HG02623 (cell line): ENCODE measurements around the gene PLXNA1.
A peak's percentile ranks its signal among the peaks of the same experiment; 100 is the strongest.

ENCODE experiments used
- ATAC-seq: cut with Tn5 transposase; IDR thresholded peaks from one replicate; pipeline ENCODE4 v1.9.1; 2021; ENCODE audit warnings: moderate library complexity; ENCODE audit not compliant: unreplicated experiment

PLXNA1 gene

GRCh38 chr3:126999383-126999782 is 16.5 kb downstream of the PLXNA1 start:
- no peak for ATAC-seq

GRCh38 chr3:127000119-127000518 is 17.2 kb downstream of the PLXNA1 start:
- ATAC-seq, result no peak

DNA sequence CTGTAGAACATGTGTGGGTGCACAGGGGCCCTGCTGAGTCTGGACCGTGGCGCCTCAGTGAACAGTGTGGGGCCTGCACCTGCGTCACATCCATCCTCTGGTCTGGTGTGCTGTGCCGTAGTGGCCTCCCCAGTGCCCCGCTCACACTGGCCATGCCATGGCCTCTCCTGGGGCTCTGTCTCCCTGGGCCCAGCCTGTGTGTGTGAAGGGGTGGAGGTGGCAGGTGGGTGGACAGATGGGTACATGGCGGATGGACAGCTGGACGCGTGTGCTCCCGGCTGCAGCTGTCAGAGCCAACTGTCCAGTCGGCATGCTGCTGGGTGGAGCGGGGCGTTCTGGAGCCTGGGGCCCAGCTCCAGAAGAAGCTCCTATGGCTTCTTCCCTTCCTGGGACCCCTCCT is 17.8 kb downstream of the PLXNA1 start:
- no peak for ATAC-seq

- no peak for ATAC-seq
Observed at GRCh38 chr3:127001486-127002194, 18.7 kb downstream of the PLXNA1 start.

- no peak for ATAC-seq
Observed at GRCh38 chr3:127002195-127003174, 19.6 kb downstream of the PLXNA1 start.

GRCh38 chr3:127003175-127003555 is 20.2 kb downstream of the PLXNA1 start:
- no peak for ATAC-seq

DNA sequence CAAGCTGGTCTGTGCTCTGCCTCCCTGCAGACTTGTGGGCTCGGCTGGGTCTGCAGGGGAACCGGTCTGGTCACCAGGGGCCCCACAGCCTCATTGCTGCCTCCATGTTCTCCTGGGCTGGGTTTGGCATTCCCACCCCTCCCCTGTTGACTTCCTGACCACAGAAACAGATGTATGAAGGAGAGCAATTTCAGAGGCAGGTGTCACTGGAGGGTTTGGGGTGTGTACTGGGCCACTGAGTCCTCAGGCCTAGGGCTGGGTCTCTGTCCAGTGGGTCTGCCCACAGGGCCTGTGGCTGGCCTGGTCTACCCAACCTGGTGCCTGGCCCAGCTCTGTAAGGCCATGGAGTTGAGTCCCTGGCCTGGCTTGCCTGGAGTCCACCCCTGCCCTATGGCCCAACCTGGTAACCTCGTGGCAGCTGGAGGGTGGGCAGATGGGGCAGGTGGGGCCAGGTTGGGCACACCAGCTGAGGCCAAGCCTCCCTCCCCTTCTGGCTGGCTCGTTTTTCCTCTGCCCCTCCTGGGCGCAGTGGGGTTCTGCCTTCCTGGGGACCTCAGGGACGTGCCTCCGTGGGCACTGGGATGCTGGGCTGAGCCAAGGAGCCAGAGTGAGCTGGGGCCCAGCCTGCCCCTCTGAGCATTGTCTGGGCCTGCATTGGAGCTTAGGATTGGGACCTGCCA is 20.8 kb downstream of the PLXNA1 start:
- ATAC-seq, result no peak

GRCh38 chr3:127004641-127005397 is 21.9 kb downstream of the PLXNA1 start:
- ATAC-seq, result no peak

GRCh38 chr3:127005864-127006500 is 23.1 kb downstream of the PLXNA1 start:
- no peak for ATAC-seq

- ATAC-seq, result no peak
Observed at GRCh38 chr3:127006781-127007436, 24.0 kb downstream of the PLXNA1 start.

- no peak for ATAC-seq
Observed at GRCh38 chr3:127008236-127008635, 25.3 kb downstream of the PLXNA1 start.

DNA sequence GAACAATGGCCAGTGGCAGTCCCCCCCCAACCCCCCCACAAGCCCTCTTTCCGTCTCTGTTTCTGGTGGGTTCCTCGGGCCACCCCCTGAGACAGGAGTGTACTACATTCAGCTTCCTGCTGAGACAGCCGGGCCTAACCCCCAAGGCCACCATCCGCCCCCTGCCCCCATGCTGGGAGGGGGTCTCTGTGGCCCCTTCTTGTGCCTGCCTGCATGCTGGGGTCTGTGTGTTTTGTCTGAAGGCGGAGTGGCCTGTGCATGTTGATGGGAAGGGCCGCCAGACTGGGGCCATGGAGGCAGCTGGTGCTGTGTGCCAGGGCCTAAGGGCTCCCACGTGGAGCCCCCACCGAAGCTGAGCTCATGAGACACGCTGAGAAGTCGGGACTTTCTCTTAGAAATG is 26.6 kb downstream of the PLXNA1 start:
- ATAC-seq, result no peak

- no peak for ATAC-seq
Observed at GRCh38 chr3:127011270-127011992, 28.5 kb downstream of the PLXNA1 start.

DNA sequence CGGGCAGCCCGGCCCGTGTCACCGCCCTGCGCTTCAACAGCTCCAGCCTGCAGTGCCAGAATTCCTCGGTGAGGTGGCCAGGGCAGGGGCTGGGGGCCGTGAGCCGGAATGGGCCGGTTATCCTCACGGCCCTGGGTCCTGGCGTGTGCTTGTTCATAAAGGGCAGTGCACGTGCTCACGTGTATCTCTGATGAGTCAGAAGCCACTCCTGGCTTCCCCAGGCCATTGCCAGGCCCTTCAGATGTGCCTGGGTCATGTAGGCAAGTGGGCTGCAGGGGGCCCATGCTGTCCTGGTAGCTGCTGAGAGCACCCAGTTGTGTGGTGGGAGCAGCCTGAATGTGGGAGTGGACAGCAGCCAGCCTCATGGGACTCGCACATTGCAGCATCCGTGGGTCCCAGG is 29.2 kb downstream of the PLXNA1 start:
- no peak for ATAC-seq

GRCh38 chr3:127013181-127013580 is 30.3 kb downstream of the PLXNA1 start:
- ATAC-seq, result no peak

- ATAC-seq, result no peak
Observed at GRCh38 chr3:127013758-127014535, 31.0 kb downstream of the PLXNA1 start.

DNA sequence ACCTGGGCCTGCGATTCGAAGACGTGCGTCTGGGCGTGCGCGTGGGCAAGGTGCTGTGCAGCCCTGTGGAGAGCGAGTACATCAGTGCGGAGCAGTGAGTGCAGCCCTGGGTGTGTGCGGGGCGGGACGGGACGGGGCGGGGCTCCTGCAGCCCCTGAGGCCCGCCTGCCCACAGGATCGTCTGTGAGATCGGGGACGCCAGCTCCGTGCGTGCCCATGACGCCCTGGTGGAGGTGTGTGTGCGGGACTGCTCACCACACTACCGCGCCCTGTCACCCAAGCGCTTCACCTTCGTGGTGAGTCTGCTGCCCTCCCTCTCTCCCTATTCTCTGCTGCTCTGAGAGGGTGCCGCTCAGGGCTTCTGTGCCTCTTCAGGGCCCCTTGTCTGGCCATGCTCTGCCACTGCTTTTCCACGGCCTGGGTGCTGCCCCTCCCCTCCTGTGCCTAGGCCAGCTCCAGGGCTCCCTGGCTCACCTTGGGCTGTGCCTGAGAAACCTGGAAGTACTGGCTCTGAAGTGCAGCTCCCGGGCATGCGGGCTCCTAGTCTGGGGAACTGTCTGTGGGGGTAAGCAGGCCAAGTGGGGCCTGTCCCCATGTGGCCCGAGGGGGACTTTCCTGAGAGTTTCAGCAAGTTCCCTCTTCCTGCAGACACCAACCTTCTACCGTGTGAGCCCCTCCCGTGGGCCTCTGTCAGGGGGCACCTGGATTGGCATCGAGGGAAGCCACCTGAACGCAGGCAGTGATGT is 31.8 kb downstream of the PLXNA1 start:
- ATAC-seq, result peak; percentile 32
